Fibroblast of gingiva (primary cell): Measurements from ENCODE around the gene TTL.
A peak's percentile ranks its signal among the peaks of the same experiment; 100 is the strongest.
"Not testable (repeated sequence)": the region's sequence is repeated elsewhere in the genome, so short reads cannot be mapped to it uniquely, and the experiment has no call there.

Source experiments
- DNase-seq: peaks from one replicate; pipeline ENCODE4 v3.0.0-alpha.2; 2011; ENCODE audit warnings: low read depth

Gene TTL

GRCh38 chr2:112520234-112520783 is 38.4 kb downstream of the TTL start:
- no peak for DNase-seq

GRCh38 chr2:112523291-112523777 is 41.4 kb downstream of the TTL start:
- DNase-seq: no peak

- DNase-seq: not testable (repeated sequence)
Observed at GRCh38 chr2:112524276-112524675, 42.3 kb downstream of the TTL start.

- no peak for DNase-seq
Observed at GRCh38 chr2:112528541-112528940, 46.6 kb downstream of the TTL start.

GRCh38 chr2:112529757-112530156 is 47.8 kb downstream of the TTL start:
- DNase-seq: no peak

GRCh38 chr2:112530728-112531127 is 48.8 kb downstream of the TTL start:
- no peak for DNase-seq

GRCh38 chr2:112534826-112535225 is 52.9 kb downstream of the TTL start:
- DNase-seq: no peak

GRCh38 chr2:112536665-112537064 is 54.7 kb downstream of the TTL start:
- not testable (repeated sequence) for DNase-seq

- no peak for DNase-seq
Observed at GRCh38 chr2:112539306-112539705, 57.4 kb downstream of the TTL start.

- no peak for DNase-seq
Observed at GRCh38 chr2:112540906-112541305, 59.0 kb downstream of the TTL start.

- peak; percentile 52 for DNase-seq
Observed at GRCh38 chr2:112541315-112542122, 59.6 kb downstream of the TTL start.

- DNase-seq: peak; percentile 73
Observed at GRCh38 chr2:112542123-112542983, 60.4 kb downstream of the TTL start, which contains the start of gene POLR1B. Gene POLR1B, plus strand, starts transcription at chr2:112542465. Its CDS starts 30 bp downstream, at chr2:112542495.

- no peak for DNase-seq
Observed at GRCh38 chr2:112542984-112543661, 61.2 kb downstream of the TTL start.

GRCh38 chr2:112547333-112547732 is 65.4 kb downstream of the TTL start:
- peak; percentile 69 for DNase-seq

GRCh38 chr2:112548980-112549379 is 67.0 kb downstream of the TTL start:
- DNase-seq: no peak

GRCh38 chr2:112566104-112566503 is 84.1 kb downstream of the TTL start:
- DNase-seq: no peak

- not testable (repeated sequence) for DNase-seq
Observed at GRCh38 chr2:112566508-112566907, 84.6 kb downstream of the TTL start.

GRCh38 chr2:112572005-112572404 is 90.0 kb downstream of the TTL start:
- DNase-seq: no peak

GRCh38 chr2:112577756-112578155 is 95.8 kb downstream of the TTL start:
- DNase-seq: no peak

GRCh38 chr2:112579241-112579640 is 97.3 kb downstream of the TTL start:
- peak; percentile 88 for DNase-seq

- no peak for DNase-seq
Observed at GRCh38 chr2:112580084-112580483, 98.1 kb downstream of the TTL start.

GRCh38 chr2:112582314-112582746 is 100.4 kb downstream of the TTL start:
- peak; percentile 57 for DNase-seq
